LNCAP (cell line): Measurements from ENCODE around the gene ZNF616.

ENCODE experiments used
- CTCF ChIP-seq: fragments of 450-650 bp; IDR thresholded peaks from 2 replicates; pipeline ENCODE4 v1.5.1; 2017; ENCODE audit warnings: mild to moderate bottlenecking

ZNF616 gene

GRCh38 chr19:52139252-52140031 is at the start of gene ZNF616:
ZNF616 (minus strand) TSS chr19:52139938; CDS start chr19:52130512, 9,426 bp downstream.
- TF ChIP-seq CTCF, result peak; percentile 89

DNA sequence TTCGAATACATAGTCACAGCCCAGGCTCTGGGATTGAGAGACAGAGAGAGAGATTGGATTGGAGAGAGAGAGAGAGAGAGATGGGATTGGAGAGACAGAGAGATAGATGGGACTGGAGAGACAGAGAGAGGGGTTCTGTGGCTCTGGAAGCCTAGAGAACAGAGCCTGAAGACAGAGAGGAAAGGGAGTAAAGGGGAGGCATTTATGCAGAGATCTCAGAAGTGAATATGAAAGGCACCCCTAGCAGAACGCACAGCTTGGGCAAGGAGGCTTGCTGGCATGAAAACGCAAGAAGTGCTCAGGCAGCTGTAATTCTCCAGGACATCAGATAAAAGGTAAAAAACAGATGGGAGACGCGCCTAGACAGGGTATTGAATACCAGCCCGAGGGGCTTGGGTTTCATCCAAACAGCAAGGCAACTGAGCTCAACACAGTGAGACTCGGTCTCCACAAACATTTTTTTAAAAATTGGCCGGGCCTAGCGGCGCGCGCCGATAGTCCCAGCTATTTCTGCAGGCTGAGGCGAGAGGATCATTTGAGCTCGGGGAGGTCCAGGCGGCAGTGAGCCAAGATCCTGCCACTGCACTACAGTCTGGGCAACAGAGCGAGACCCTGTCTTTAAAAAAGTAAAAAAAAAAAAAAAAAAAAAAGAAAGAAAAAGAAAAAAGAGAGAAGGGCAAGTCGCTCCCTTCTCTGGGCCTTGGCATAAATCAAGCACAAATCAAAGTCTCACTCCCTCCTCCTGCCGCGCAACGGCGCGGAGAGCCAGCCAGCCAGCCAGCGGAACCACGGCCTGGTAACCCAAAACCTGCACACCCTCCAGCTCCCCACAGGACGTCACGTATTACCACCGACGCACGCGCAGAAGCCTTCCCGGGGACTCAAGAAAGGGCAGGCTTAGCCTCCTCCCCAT is 49.3 kb upstream of the ZNF616 start:
- TF ChIP-seq CTCF, result no peak

GRCh38 chr19:52187407-52187806 is 47.7 kb upstream of the ZNF616 start:
- TF ChIP-seq CTCF, result no peak

DNA sequence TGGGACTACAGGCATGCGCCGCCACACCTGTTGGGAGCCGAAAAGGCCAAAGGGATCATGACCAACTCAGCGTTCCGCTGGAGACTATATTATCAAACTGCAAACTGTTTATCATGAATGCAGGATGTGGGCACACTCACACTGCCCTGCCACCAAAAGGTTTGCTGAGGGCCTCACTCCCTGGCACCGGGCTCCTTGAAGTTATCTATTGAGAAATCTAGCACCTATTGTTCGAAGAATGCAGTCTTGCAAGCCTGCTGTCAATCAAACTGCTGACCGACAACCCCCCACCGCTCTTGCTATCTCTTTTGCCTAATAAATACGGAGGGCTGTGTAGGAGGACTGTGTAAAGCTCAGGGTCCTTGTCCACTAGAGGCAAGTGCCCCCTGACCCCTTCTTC is 36.8 kb upstream of the ZNF616 start:
- TF ChIP-seq CTCF, result no peak

DNA sequence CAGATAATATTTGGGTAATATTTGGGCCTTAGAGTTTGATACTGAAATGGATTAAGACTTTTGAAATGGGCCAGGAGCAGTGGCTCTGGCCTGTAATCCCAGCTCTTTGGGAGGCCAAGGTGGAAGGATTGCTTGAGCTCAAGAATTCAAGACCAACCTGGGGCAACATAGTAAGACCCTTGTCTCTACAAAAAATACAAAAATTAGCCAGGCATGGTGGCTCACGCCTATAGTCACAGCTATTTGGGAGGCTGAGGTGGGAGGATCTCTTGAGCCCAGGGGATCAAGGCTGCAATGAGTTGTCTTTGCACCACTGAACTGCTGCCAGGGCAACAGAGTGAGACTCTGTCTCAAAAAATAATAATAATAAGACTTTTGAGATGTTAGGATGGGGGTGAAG is 32.6 kb upstream of the ZNF616 start:
- no peak for TF ChIP-seq CTCF

- no peak for TF ChIP-seq CTCF
Observed at GRCh38 chr19:52171321-52172169, 31.8 kb upstream of the ZNF616 start, which contains the start of gene ZNF836. ZNF836 (minus strand) TSS chr19:52171621; CDS start chr19:52168072, 3,549 bp downstream.

- TF ChIP-seq CTCF, result no peak
Observed at GRCh38 chr19:52170863-52171320, 31.2 kb upstream of the ZNF616 start.
